HK-2 (cell line): ENCODE results near the gene DDX47.
"Not testable (repeated sequence)": the region's sequence is repeated elsewhere in the genome, so short reads cannot be mapped to it uniquely, and the experiment has no call there.

ENCODE experiments used
- DNase-seq: peaks from one replicate; pipeline ENCODE4 v3.0.0-alpha.2; 2018; ENCODE audit not compliant: unreplicated experiment

Gene DDX47

GRCh38 chr12:12820376-12820775, 7.2 kb downstream of the DDX47 start:
- DNase-seq = not testable (repeated sequence)

GRCh38 chr12:12821975-12822374, 8.8 kb downstream of the DDX47 start:
- DNase-seq = no peak

GRCh38 chr12:12822886-12823285, 9.7 kb downstream of the DDX47 start:
- DNase-seq = no peak

GRCh38 chr12:12823300-12823699, 10.2 kb downstream of the DDX47 start:
- DNase-seq = no peak

- no peak for DNase-seq
These were observed 10.7 kb downstream of the DDX47 start for GRCh38 chr12:12823811-12824210.

DNA sequence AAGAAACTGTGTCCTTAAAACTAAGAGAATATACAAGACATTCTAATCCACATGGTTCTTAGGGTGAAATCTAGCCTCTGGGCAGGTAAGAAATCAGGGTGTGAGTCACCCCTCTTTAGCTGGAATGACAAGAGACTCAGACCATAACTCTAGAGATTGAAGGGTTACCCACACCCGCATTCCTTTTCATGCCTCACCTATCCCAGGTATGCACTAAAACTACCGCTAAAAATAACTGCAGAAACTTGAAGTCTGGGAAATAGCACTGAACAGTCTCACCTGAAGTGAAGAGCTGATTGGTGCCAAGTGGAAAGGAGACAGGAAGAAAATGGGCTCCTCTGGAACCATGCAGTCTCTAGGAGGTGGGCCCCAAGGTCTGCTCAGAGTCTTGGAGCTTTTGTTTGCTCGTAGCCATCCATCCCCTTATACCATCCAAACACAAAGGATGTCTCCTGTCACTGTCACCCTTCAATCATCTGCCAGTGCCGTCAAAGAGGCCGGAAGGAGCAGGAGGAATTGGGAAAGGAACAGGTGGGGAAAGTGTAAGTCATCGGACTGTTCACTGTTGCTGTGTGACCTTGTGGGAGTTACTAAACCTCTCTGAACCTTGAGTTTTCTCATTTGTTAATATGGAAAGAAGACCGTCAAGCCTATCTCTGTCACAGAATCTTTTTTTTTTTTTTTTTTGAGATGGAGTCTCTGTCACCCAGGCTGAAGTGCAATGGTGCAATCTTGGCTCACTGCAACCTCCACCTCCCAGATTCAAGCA, 22.4 kb downstream of the DDX47 start:
- peak; percentile 49 for DNase-seq

DNA sequence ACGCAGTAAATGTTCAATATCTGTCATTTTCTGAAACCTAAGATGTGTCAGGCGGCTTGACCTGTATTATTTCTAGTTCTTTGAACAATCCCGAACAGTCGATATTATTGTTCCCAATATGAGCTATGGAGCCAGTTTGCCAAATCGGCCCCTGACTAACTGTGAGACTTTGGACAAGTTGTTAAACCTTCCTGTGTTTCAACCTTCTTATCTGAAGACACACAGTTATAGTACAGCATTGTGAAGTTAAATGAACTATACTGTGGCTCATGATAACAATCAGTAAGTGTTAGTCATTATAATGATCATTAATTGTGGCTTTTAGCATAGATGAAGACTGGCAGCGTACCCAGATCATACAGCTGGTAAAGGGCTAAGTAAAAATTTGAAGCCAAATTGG, 23.4 kb downstream of the DDX47 start:
- DNase-seq = no peak

GRCh38 chr12:12837025-12837812, 24.1 kb downstream of the DDX47 start:
- DNase-seq = peak; percentile 65

DNA sequence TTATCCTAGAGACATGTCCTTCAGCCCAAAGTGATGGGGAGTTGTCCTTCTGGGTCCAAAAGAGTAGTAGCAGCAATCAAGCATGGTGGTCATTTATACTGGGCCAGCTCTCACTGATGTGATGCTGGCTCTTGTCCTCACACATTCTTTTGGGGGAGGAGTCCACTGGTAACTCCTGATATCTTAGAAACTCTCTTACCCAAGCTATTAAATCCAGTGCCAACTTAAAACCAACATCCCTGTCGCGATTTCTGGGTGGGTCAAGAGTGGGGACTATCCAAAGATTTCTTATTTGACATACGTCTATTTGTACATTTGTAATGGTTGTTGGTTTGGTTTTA, 24.6 kb downstream of the DDX47 start:
- no peak for DNase-seq

DNA sequence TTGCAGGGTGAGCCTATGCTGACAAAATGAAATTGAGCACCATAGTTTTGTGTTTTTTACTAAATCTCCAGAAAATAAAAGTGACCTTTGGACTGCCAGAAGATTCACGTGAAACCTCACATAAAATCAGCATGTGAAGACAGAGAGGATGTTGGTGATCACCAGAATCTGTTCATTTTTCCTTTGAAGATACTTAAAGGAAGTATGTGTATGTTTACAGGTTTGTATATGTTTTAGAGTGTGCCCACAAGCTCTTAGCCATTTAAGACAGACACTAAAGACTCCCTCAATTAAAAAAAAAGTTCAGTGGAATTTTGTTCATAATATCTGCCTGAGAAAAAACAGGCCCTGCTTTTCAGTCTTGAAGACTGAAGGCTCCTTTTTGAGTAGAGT, 25.9 kb downstream of the DDX47 start:
- DNase-seq = no peak

- not testable (repeated sequence) for DNase-seq
These were observed 26.3 kb downstream of the DDX47 start for GRCh38 chr12:12839439-12839838.

DNA sequence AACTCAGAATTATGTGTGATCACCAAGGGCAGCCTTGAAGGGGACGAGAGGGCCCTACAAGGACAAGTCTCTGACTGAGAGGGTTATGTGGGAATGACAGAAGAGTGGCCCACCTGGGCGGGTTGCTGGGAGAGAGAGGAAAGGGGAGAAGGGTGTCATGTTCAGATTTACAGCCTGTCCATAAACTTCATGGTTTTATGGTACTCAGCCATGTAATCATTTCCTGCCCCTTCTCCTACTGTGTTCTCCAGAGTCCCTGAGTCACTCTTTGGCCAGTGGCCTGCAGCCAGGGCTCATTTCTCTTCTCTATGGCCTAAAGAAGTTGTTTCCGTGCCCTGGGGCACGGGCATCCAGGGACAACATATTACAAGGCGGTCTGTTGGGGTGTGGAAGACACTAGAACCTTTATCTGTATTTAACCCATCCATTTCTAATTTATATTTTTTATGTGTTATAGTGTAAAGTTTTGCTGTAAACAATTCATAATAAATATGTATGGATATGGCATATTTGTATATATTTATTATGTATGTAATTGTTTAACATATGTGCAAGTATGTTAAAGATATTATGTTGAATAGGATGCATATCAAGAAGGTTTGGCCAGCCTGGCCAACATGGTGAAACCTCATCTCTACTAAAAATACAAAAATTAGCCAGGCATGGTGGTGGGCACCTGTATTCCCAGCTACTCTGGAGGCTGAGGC, 26.9 kb downstream of the DDX47 start:
- peak; percentile 66 for DNase-seq

DNA sequence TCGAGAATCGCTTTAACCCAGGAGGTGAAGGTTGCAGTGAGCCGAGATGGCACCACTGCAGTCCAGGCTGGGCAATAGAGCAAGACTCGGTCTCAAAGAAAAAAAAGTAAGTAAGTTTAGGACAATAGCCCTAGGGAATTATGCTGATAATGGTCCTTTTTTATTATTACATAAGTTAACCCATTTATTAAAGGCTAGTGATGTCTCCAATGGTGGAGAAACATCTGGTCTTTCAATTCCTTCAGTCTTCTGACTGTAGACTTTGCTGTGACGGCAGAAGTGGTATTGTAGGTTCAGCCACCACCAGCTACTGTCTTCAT, 27.4 kb downstream of the DDX47 start:
- DNase-seq = no peak

DNA sequence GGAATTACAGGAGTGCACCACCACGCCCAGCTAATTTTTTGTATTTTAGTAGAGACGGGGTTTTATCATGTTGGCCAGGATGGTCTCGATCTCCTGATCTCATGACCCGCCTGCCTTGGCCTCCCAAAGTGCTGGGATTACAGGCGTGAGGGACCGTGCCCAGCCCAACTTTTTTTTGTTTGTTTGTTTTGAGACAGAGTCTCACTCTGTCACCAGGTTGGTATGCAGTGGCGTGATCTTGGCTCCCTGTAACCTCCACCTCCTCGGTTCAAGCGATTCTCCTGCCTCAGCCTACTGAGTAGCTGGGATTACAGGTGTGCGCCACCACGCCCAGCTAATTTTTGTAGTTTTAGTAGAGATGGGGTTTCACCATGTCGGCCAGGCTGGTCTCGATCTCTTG, 28.3 kb downstream of the DDX47 start:
- not testable (repeated sequence) for DNase-seq

DNA sequence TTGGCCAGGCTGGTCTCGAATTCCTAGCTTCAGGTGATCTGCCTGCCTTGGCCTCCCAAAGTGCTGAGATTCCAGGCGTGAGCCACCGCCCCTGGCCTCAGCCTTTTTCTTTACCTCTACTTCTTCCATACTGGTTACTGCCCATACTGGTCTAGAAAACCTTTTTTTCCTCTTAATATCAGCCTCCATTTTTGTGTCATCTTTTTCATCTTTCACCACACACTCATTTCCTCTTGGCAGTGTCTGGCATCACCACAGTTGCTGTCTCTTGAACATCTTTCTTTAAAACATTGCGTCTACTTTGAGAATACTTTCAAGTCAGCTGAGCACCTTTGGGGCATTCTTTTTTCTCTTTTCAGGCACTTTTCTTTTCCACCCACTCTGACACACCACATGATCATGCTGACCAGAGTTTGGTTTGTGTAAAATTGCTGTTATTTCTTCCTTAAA, 32.7 kb downstream of the DDX47 start:
- no peak for DNase-seq

DNA sequence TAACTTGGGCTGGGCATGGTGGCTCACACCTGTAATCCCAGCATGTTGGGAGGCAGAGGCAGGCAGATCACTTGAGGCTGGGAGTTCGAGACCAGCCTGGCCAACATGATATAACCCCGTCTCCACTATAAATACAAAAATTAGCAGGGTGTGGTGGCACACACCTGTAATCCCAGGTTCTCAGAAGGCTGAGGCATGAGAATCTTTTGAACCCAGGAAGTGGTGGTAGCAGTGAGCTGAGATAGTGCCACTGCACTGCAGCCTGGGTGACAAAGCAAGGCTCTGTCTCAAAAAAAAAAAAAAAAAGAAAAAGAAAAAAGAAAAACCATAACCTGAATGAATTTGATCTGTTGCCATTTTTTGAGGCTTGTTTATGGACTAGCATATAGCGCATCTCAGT, 33.6 kb downstream of the DDX47 start:
- not testable (repeated sequence) for DNase-seq

- no peak for DNase-seq
These were observed 40.3 kb downstream of the DDX47 start for GRCh38 chr12:12853435-12853834.

DNA sequence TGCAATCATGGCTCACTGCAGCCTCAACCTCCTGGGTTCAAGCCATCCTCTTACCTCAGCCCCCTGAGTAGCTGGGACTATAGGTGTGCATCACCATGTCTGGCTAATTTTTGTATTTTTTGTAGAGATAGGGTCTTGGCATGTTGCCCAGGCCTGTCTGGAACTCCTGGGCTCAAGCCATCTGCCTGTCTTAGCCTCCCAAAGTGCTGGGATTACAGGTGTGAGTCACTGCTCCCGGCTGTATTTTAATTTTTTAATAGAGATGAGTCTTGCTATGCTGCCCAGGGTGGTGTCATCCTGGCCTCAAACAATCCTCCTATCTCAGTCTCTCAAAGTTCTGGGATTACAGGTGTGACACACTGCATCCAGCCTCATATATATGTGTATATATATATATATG, 46.5 kb downstream of the DDX47 start:
- no peak for DNase-seq

GRCh38 chr12:12864243-12864642, 51.1 kb downstream of the DDX47 start:
- DNase-seq = no peak

DNA sequence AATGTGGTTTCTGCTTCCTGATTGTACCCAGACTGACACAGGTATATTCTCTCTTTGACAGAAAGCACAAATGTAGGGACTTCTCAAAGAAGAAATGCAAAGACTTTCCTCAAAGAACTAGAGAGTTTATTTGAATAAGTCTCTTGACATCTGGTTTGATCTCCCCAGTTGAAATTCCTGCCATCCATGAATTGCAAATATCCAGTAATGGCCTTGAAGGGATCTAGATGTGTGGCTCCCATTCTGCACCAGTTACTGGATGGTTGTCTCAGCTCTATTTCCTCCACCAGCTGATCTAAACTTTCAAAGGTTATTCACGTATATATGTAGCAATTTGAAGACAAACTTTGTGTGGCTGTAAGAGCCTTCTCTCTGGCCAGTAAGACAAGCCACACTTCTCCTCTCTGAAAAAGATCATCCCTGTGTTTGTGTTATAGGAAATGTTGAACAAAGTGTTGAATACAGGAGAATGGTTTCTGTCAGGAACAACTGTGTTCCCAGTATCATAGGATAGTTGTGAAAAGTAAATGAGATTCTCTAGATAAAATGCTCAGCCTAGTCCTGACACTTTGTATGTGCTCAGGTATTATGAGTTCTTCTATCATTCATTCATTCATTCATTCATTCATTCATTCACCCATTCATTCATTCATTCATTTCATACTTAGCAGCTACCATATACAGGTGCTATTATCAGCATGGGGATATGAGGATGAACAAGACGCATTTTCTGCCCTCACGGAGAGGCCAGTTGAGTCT, 55.5 kb downstream of the DDX47 start:
- DNase-seq = no peak

DNA sequence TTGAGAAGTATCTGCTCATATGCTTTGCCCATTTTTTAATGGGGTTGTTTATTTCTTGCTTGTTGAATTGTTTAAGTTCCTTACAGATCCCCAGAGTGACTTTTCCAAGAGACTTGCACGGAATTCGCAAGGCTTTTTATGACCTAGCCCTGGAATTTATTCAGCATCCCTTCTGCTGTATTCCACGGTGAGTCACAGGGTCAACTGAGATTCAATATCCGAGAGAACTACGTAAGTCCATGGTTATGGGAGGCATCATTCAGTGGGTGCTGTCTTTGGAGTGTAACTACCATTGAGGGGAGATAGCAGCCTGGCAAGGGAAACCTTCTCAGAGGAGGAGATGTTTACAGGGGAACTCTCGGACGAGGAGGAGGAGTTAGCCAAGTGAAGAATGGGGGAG, 57.3 kb downstream of the DDX47 start:
- peak; percentile 26 for DNase-seq

DNA sequence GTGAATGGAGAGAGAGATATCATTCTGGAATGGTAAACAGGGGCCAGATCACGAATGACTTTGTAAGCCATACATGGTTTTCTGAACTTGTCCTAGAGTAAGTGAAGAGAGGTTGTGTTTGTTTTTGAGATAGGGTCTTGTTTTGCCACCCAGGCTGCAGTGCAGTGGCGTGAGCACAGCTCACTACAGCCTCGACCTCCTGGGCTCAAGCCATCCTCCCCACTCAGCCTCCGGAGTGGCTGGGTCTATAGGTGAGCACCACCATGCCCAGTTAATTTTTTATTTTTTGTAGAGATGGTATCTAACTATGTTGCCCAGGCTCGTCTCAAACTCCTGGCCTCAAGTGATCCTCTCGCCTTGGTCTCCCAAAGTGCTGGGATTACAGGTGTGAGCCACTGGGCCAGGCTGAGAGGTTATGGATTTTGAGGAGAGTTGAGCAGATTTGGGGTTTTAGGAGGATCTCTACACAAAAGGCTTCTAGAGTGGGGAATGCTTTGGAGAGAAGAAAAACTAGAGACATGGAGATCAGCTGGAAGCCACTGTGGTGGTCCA, 58.5 kb downstream of the DDX47 start:
- DNase-seq = no peak
